Mesodermal cell (in vitro differentiated cells): ENCODE results near the gene FOXS1.
A peak's percentile ranks its signal among the peaks of the same experiment; 100 is the strongest.

Experiments used
- H3K27ac ChIP-seq: 2 replicates; pipeline ENCODE4 v1.7.0; 2013; ENCODE audit warnings: mild to moderate bottlenecking, low read depth, low read length, moderate library complexity; ENCODE audit not compliant: severe bottlenecking
- H3K36me3 ChIP-seq: 2 replicates; pipeline ENCODE4 v1.7.1; 2013; ENCODE audit warnings: mild to moderate bottlenecking, low read length, moderate library complexity; ENCODE audit not compliant: control insufficient read depth, insufficient read depth
- H3K4me1 ChIP-seq: one replicate; pipeline ENCODE4 v1.7.1; 2013; ENCODE audit warnings: mild to moderate bottlenecking, low read length; ENCODE audit not compliant: insufficient read depth, control insufficient read depth, poor library complexity, severe bottlenecking
- H3K4me3 ChIP-seq: 2 replicates; pipeline ENCODE4 v1.7.0; 2013; ENCODE audit warnings: low read length, control low read depth, mild to moderate bottlenecking; ENCODE audit not compliant: insufficient read depth, poor library complexity, severe bottlenecking; ENCODE audit errors: extremely low read depth
- H3K9me3 ChIP-seq: 2 replicates; pipeline ENCODE4 v1.7.1; 2013; ENCODE audit warnings: mild to moderate bottlenecking, low read length, moderate library complexity; ENCODE audit not compliant: control insufficient read depth
- WGBS, 2 experiments: methylation state at CpG; one replicate each; pipeline ENCODE4 v1.1.5; 2013; ENCODE audit warnings: missing lambda C conversion rate in 2 of 2; ENCODE audit not compliant: insufficient coverage in 2 of 2; 5-methylcytosine and 5-hydroxymethylcytosine counted together

FOXS1 gene

GRCh38 chr20:31848088-31848999 is 2.9 kb upstream of the FOXS1 start:
- Histone ChIP-seq H3K4me3 (no peak overlapping the region), H3K27ac (no peak overlapping the region), H3K36me3 (no peaks in the 10 kb centered on the region), H3K9me3 (no peaks in the 10 kb centered on the region), H3K4me1 (peaks cover 14% of the 10 kb centered on the region)
- WGBS, 2 experiments: 89% methylated on average over 25 to 27 of the region's 32 CpGs

GRCh38 chr20:31846793-31847138 is 1.4 kb upstream of the FOXS1 start:
- 70 to 80% methylated on average over 2 of the region's 3 CpGs for WGBS, 2 experiments
- no peaks in the 10 kb centered on the region for H3K9me3 ChIP-seq

GRCh38 chr20:31844737-31845299 is 586 bp downstream of the FOXS1 start:
- Histone ChIP-seq H3K9me3 (no peaks in the 10 kb centered on the region), H3K36me3 (no peaks in the 10 kb centered on the region), H3K27ac (no peak overlapping the region), H3K4me1 (peaks cover 33% of the 10 kb centered on the region), H3K4me3 (no peak overlapping the region)
- 95% methylated on average over 27 to 28 of the region's 28 CpGs for WGBS, 2 experiments

More at GRCh38 chr20:31846793-31847138, 1.4 kb upstream of the FOXS1 start:
- Histone ChIP-seq H3K36me3 (no peaks in the 10 kb centered on the region), H3K4me1 (peaks cover 23% of the 10 kb centered on the region), H3K27ac (no peak overlapping the region), H3K4me3 (no peak overlapping the region)

GRCh38 chr20:31843881-31844280 is 1.5 kb downstream of the FOXS1 start:
- Histone ChIP-seq H3K4me1 (peaks cover 33% of the 10 kb centered on the region), H3K4me3 (no peak overlapping the region), H3K27ac (no peak overlapping the region), H3K36me3 (no peaks in the 10 kb centered on the region), H3K9me3 (no peaks in the 10 kb centered on the region)
- 94 to 100% methylated on average over 4 to 5 of the region's 5 CpGs for WGBS, 2 experiments

- Histone ChIP-seq H3K27ac (no peak overlapping the region), H3K4me3 (no peak overlapping the region), H3K4me1 (peaks cover 38% of the 10 kb centered on the region), H3K9me3 (no peaks in the 10 kb centered on the region), H3K36me3 (no peaks in the 10 kb centered on the region)
- 83 to 90% methylated on average over 6 of the region's 6 CpGs for WGBS, 2 experiments
These were observed 2.1 kb downstream of the FOXS1 start for GRCh38 chr20:31843288-31843687.

- Histone ChIP-seq H3K36me3 (no peaks in the 10 kb centered on the region), H3K4me3 (no peak overlapping the region), H3K9me3 (no peaks in the 10 kb centered on the region), H3K27ac (peak overlapping the region; percentile 53), H3K4me1 (peaks cover 43% of the 10 kb centered on the region)
- WGBS, 2 experiments: 52 to 73% methylated on average over 4 to 6 of the region's 12 CpGs
These were observed 2.8 kb downstream of the FOXS1 start for GRCh38 chr20:31842471-31843157.

GRCh38 chr20:31841928-31842327 is 3.5 kb downstream of the FOXS1 start:
- no peak overlapping the region for H3K27ac ChIP-seq

GRCh38 chr20:31840906-31841816 is 4.2 kb downstream of the FOXS1 start:
- no peak overlapping the region for H3K27ac ChIP-seq

More at GRCh38 chr20:31841928-31842327, 3.5 kb downstream of the FOXS1 start:
- Histone ChIP-seq H3K36me3 (no peaks in the 10 kb centered on the region), H3K4me3 (no peak overlapping the region), H3K9me3 (no peaks in the 10 kb centered on the region), H3K4me1 (peaks cover 50% of the 10 kb centered on the region)
- 95 to 97% methylated on average over 4 to 7 of the region's 8 CpGs for WGBS, 2 experiments

GRCh38 chr20:31839782-31840487 is 5.5 kb downstream of the FOXS1 start:
- Histone ChIP-seq H3K36me3 (no peaks in the 10 kb centered on the region), H3K9me3 (no peaks in the 10 kb centered on the region), H3K4me3 (no peak overlapping the region), H3K27ac (no peak overlapping the region), H3K4me1 (peaks cover 58% of the 10 kb centered on the region)
- WGBS, 2 experiments: 85 to 86% methylated on average over 2 of the region's 5 CpGs

More at GRCh38 chr20:31840906-31841816, 4.2 kb downstream of the FOXS1 start:
- Histone ChIP-seq H3K4me1 (peaks cover 57% of the 10 kb centered on the region), H3K9me3 (no peaks in the 10 kb centered on the region), H3K36me3 (no peaks in the 10 kb centered on the region), H3K4me3 (no peak overlapping the region)
- 88 to 93% methylated on average over 8 to 12 of the region's 15 CpGs for WGBS, 2 experiments
